K562 (cell line): Measurements from ENCODE around the gene ATP2B1. TPM values are rescaled to one million over a fixed set of nuclear protein-coding genes. Genes with fewer than 3 reads are reported as not detected.

Source experiments
- ATAC-seq: fragments of 200-7000 bp; cut with Tn5 transposase; 3 replicates; pipeline ENCODE4 v1.9.1; 2020; ENCODE audit warnings: moderate library complexity
- BruUV-seq: library from RNA; stranded (reverse); fragments of 400-500 nt; replicated peaks from 2 replicates; lab custom pipeline; 2021; lab: Mats Ljungman, UMichigan
- CTCF ChIA-PET: fragments of 300-600 bp; formaldehyde crosslinking; extraction: SDS; loops from one replicate; lab custom pipeline; 2021; ENCODE audit warnings: low intra/inter-chr PET ratio; lab: Yijun Ruan, JAX
- POLR2A ChIA-PET: fragments of 300-600, 350-650 bp; sonication (Branson Sonifier 250); formaldehyde crosslinking; extraction: SDS; loops from one replicate; lab custom pipeline; 2021; ENCODE audit warnings: antibody characterized with exemption, inconsistent platforms; lab: Yijun Ruan, JAX
- DNase-seq, 4 experiments: peaks; one replicate each; pipeline versions ENCODE4 v3.0.0 to v3.0.0-alpha.2; 2011 to 2018; ENCODE audit warnings: low spot score in 3 of 4, mixed read lengths in 3 of 4; ENCODE audit errors: extremely low read depth in 1 of 4
- FAIRE-seq: peaks from 2 replicates; lab custom pipeline; 2011; peaks lifted over from hg19 to GRCh38; lab: Jason Lieb, UNC
- H2AFZ ChIP-seq: 2 replicates; pipeline ENCODE4 v1.6.0; 2011; ENCODE audit warnings: low read depth, low read length, control low read depth, inconsistent platforms
- H3K27ac ChIP-seq: fragments of 200-600 bp; 3 replicates; pipeline ENCODE4 v1.8.0; 2011; ENCODE audit warnings: low read depth, mild to moderate bottlenecking, control low read depth, inconsistent platforms, low read length, moderate library complexity, mixed read lengths; ENCODE audit errors: extremely low read depth
- H3K27me3 ChIP-seq, 2 experiments: fragments of 300-600 bp in 1 of 2; 2 replicates in 1 of 2; 3 replicates in 1 of 2; pipeline versions ENCODE4 v1.6.0 to v1.8.0; 2011; ENCODE audit warnings: inconsistent platforms in 2 of 2, low read length in 2 of 2, mild to moderate bottlenecking in 1 of 2, mixed read lengths in 1 of 2, moderate library complexity in 1 of 2; ENCODE audit not compliant: control insufficient read depth in 2 of 2, insufficient read depth in 2 of 2
- H3K36me3 ChIP-seq: fragments of 300-600 bp; 3 replicates; pipeline ENCODE4 v1.8.0; 2011; ENCODE audit warnings: mild to moderate bottlenecking, low read length, inconsistent platforms; ENCODE audit not compliant: control insufficient read depth, insufficient read depth
- H3K4me1 ChIP-seq, 2 experiments: fragments of 200-600 bp in 1 of 2; replicated peaks in 1 of 2; 2 replicates in 1 of 2; 3 replicates in 1 of 2; pipeline versions ENCODE4 v1.5.1 to v1.8.0; 2011; ENCODE audit warnings: inconsistent platforms in 2 of 2, low read length in 2 of 2, mild to moderate bottlenecking in 1 of 2, mixed read lengths in 1 of 2, moderate library complexity in 1 of 2; ENCODE audit not compliant: control insufficient read depth in 2 of 2, insufficient read depth in 2 of 2
- H3K4me2 ChIP-seq: 2 replicates; pipeline ENCODE4 v1.6.1; 2011; ENCODE audit warnings: low read length, control low read depth, inconsistent platforms, mixed read lengths; ENCODE audit not compliant: insufficient read depth
- H3K4me3 ChIP-seq: fragments of 200-600 bp; sonication (generic), shearing (Covaris generic); 2 replicates; pipeline ENCODE4 v1.5.1; 2016; ENCODE audit warnings: control low read depth, inconsistent platforms
- H3K79me2 ChIP-seq: fragments of 200-600 bp; 3 replicates; pipeline ENCODE4 v1.8.0; 2011; ENCODE audit warnings: low read length, inconsistent platforms; ENCODE audit not compliant: control insufficient read depth, insufficient read depth
- H3K9ac ChIP-seq, 2 experiments: 2 replicates each; pipeline versions ENCODE4 v1.6.0 to v1.6.1; 2011; ENCODE audit warnings: low read depth in 2 of 2, low read length in 2 of 2, control low read depth in 1 of 2, inconsistent platforms in 1 of 2, mild to moderate bottlenecking in 1 of 2, mixed read lengths in 1 of 2; ENCODE audit not compliant: insufficient read depth in 1 of 2
- H3K9me1 ChIP-seq: one replicate; pipeline ENCODE4 v1.6.0; 2011; ENCODE audit warnings: inconsistent platforms, mild to moderate bottlenecking, low read length, moderate library complexity; ENCODE audit not compliant: control insufficient read depth, insufficient read depth
- H3K9me3 ChIP-seq: replicated peaks from 2 replicates; pipeline ENCODE4 v1.5.1; 2011; ENCODE audit warnings: low read depth, low read length, inconsistent platforms; ENCODE audit not compliant: control insufficient read depth, insufficient read depth
- H4K20me1 ChIP-seq: replicated peaks from 2 replicates; pipeline ENCODE4 v1.6.1; 2011; ENCODE audit warnings: low read length, inconsistent platforms, mixed read lengths; ENCODE audit not compliant: control insufficient read depth, insufficient read depth
- ATF1 ChIP-seq, 2 experiments: fragments of 450-650 bp in 1 of 2; IDR thresholded peaks; 2 replicates each; pipeline ENCODE4 v1.6.1; 2016; ENCODE audit warnings: missing compliant biosample characterization in 1 of 2, missing genetic modification characterization in 1 of 2
- BRD9 ChIP-seq: fragments of 450-650 bp; IDR thresholded peaks from 2 replicates; pipeline ENCODE4 v1.6.1; 2018; ENCODE audit warnings: low read depth; ENCODE audit not compliant: partially characterized antibody
- HLTF ChIP-seq: fragments of 450-650 bp; IDR thresholded peaks from 2 replicates; pipeline ENCODE4 v1.6.1; 2016
- VEZF1 ChIP-seq: fragments of 200-800 bp; sonication (Bioruptor generic); IDR thresholded peaks from 2 replicates; pipeline ENCODE4 v1.6.1; 2017; ENCODE audit warnings: missing genetic modification characterization, missing compliant biosample characterization
- ZBTB1 ChIP-seq: sonication (generic); formaldehyde crosslinking; IDR thresholded peaks from 2 replicates; pipeline ENCODE4 v1.8.1; 2023; ENCODE audit warnings: missing genetic modification reagents, low read depth, mild to moderate bottlenecking, borderline replicate concordance
- ZNF311 ChIP-seq: fragments of 250-450 bp; sonication (Bioruptor Pico); IDR thresholded peaks from 2 replicates; pipeline ENCODE4 v1.4.0; 2020; ENCODE audit warnings: mild to moderate bottlenecking, moderate library complexity
- WGBS: fragments of 100-300 bp; shearing (Covaris generic); methylation state at CpG from one replicate; pipeline ENCODE4 v1.1.6; 2016; ENCODE audit warnings: low coverage, mixed read lengths; ENCODE audit not compliant: insufficient coverage; ENCODE audit errors: missing lambda C conversion rate; 5-methylcytosine and 5-hydroxymethylcytosine counted together
- in situ Hi-C: fragments of 300-500 bp; cut with MboI; formaldehyde crosslinking; loops from 4 replicates; pipeline ENCODE4 v1.15.0; 2018; ENCODE audit warnings: inconsistent platforms, mixed read lengths
- intact Hi-C: fragments of 100-400 bp; cut with micrococcal nuclease; formaldehyde crosslinking; loops from 2 replicates; pipeline ENCODE4 v1.14.2; 2022
- polyA plus RNA-seq, 8 experiments: library from polyadenylated mRNA; depleted of rRNA in 4 of 8; stranded (reverse) in 5 of 8; unstranded in 3 of 8; fragments of >200 nt; fragmentation: Nextera tagmentation in 2 of 8; fragmentation: Illumina TruSeq in 1 of 8; extraction: Ambion mirVana in 2 of 8; extraction: Trizol in 1 of 8; gene quantifications; 2 replicates each; pipeline versions ENCODE4 v1.2.1 to v1.2.3, GENCODE V29; 2011 to 2014; ENCODE audit warnings: inconsistent platforms in 1 of 8, missing spikeins in 1 of 8
- total RNA-seq, 7 experiments: library from RNA; depleted of rRNA in 6 of 7; stranded (reverse); fragments of >200 nt in 6 of 7; fragmentation: Illumina TruSeq in 2 of 7; extraction: Trizol in 2 of 7; gene quantifications; 2 replicates each; pipeline versions ENCODE4 v1.2.1 to v1.2.3, GENCODE V29; 2011 to 2021; ENCODE audit warnings: low replicate concordance in 1 of 7
- TF ChIP-seq, protein P1 (sequence below): fragments of 250-450 bp; sonication (Bioruptor Pico); IDR thresholded peaks from 2 replicates; pipeline ENCODE4 v1.5.0; 2020; ENCODE audit warnings: mild to moderate bottlenecking
- TF ChIP-seq, protein P2 (sequence below), 2 experiments: IDR thresholded peaks in 1 of 2; conservative IDR thresholded peaks in 1 of 2; 2 replicates each; pipeline ENCODE4 v1.6.1; 2016; ENCODE audit warnings: low read depth in 2 of 2, mild to moderate bottlenecking in 1 of 2, missing compliant biosample characterization in 1 of 2, missing genetic modification characterization in 1 of 2, moderate library complexity in 1 of 2
- TF ChIP-seq, protein P3 (sequence below): IDR thresholded peaks from 2 replicates; pipeline ENCODE4 v1.6.1; 2016; ENCODE audit warnings: missing genetic modification characterization, missing compliant biosample characterization
- TF ChIP-seq, protein P4 (sequence below): fragments of 250-450 bp; sonication (Bioruptor Pico); IDR thresholded peaks from 2 replicates; pipeline ENCODE4 v1.5.0; 2021; ENCODE audit warnings: mild to moderate bottlenecking, moderate library complexity

Gene ATP2B1
- total and polyA plus RNA-seq, 9 of the 15 experiments (the other 6 are each of a cell fraction or from before 2014, with no cell fraction given), result 8.6 to 39.0 (median 27.8) TPM

DNA sequence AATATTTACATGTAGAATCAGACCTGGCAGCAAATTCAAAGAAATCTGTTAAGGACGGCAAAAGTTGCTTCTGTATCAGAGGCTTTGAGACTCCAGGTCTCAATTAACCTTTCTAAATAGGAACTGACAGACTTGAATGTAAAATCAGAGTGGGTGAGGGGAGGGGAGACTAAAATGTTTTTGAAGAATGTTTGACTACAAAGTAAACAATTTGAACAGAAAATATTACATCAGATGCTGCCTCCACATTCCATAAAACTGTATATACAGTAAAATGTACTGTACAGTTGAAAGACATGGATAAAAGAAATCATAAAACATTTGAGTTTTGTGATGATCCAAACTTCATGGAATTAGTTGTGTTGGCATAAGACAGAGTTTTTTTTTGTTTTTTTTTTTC, 133.3 kb downstream of the ATP2B1 start:
- no peaks in the 10 kb centered on the region for H4K20me1 ChIP-seq
- peak overlapping the region in 1 of 2 experiments; percentile 49; a peak in 2 of 4 replicates for H3K9ac ChIP-seq
- intact Hi-C loops (no loop called here), in situ Hi-C loops (no loop called here)
- peak overlapping the region; percentile 85 for H3K27ac ChIP-seq
- H3K79me2 ChIP-seq, result no peaks in the 10 kb centered on the region
- no TSS peak for BruUV-seq
- ATAC-seq, result peak; percentile 10; the same call in 1 of the 3 replicates
- no peaks in the 10 kb centered on the region for H3K9me3 ChIP-seq
- no peak for FAIRE-seq
- H3K4me2 ChIP-seq, result no peak overlapping the region
- 0% methylated on average over 1 of the region's 1 CpG for WGBS
- H2AFZ ChIP-seq, result peak overlapping the region; percentile 64
- no peaks in the 10 kb centered on the region; the same call in 2 of the 3 replicates for H3K36me3 ChIP-seq
- DNase-seq, result peak in 1 of 4 experiments; percentile 29
- ChIA-PET POLR2A (no interaction called here), CTCF (no interaction called here)
- H3K4me1 ChIP-seq, result peaks cover 0 to 47% of the 10 kb centered on the region in 2 experiments; a peak in 4 of 5 replicates
- no peaks in the 10 kb centered on the region for H3K9me1 ChIP-seq
- no peaks in the 10 kb centered on the region for H3K27me3 ChIP-seq
- H3K4me3 ChIP-seq, result no peak overlapping the region
- TF ChIP-seq VEZF1 (CRISPR knock-in tag) (no peak), ZBTB1 (CRISPR knock-in tag) (no peak), BRD9 (no peak), ATF1 (CRISPR knock-in tag; IDR thresholded peaks at IDR 0.05) (no peak), ATF1 (tag; IDR thresholded peaks at IDR 0.05) (no peak), HLTF (no peak), ZNF311 (no peak)
- TF ChIP-seq, protein P1, sequence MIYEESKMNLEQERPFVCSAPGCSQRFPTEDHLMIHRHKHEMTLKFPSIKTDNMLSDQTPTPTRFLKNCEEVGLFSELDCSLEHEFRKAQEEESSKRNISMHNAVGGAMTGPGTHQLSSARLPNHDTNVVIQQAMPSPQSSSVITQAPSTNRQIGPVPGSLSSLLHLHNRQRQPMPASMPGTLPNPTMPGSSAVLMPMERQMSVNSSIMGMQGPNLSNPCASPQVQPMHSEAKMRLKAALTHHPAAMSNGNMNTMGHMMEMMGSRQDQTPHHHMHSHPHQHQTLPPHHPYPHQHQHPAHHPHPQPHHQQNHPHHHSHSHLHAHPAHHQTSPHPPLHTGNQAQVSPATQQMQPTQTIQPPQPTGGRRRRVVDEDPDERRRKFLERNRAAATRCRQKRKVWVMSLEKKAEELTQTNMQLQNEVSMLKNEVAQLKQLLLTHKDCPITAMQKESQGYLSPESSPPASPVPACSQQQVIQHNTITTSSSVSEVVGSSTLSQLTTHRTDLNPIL (CRISPR knock-in tag), result no peak
- TF ChIP-seq, protein P2, sequence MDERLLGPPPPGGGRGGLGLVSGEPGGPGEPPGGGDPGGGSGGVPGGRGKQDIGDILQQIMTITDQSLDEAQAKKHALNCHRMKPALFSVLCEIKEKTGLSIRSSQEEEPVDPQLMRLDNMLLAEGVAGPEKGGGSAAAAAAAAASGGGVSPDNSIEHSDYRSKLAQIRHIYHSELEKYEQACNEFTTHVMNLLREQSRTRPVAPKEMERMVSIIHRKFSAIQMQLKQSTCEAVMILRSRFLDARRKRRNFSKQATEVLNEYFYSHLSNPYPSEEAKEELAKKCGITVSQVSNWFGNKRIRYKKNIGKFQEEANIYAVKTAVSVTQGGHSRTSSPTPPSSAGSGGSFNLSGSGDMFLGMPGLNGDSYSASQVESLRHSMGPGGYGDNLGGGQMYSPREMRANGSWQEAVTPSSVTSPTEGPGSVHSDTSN (CRISPR knock-in tag; IDR thresholded peaks at IDR 0.05; ENCODE audit: low read depth), result no peak
- TF ChIP-seq, protein P2 (tag; conservative IDR thresholded peaks at IDR 0.05; ENCODE audit: low read depth), result no peak
- TF ChIP-seq, protein P3, sequence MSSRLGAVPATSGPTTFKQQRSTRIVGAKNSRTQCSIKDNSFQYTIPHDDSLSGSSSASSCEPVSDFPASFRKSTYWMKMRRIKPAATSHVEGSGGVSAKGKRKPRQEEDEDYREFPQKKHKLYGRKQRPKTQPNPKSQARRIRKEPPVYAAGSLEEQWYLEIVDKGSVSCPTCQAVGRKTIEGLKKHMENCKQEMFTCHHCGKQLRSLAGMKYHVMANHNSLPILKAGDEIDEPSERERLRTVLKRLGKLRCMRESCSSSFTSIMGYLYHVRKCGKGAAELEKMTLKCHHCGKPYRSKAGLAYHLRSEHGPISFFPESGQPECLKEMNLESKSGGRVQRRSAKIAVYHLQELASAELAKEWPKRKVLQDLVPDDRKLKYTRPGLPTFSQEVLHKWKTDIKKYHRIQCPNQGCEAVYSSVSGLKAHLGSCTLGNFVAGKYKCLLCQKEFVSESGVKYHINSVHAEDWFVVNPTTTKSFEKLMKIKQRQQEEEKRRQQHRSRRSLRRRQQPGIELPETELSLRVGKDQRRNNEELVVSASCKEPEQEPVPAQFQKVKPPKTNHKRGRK, result 0 out of 2 replicates have a peak, but pooled peaks have one; percentile 16
- TF ChIP-seq, protein P4, sequence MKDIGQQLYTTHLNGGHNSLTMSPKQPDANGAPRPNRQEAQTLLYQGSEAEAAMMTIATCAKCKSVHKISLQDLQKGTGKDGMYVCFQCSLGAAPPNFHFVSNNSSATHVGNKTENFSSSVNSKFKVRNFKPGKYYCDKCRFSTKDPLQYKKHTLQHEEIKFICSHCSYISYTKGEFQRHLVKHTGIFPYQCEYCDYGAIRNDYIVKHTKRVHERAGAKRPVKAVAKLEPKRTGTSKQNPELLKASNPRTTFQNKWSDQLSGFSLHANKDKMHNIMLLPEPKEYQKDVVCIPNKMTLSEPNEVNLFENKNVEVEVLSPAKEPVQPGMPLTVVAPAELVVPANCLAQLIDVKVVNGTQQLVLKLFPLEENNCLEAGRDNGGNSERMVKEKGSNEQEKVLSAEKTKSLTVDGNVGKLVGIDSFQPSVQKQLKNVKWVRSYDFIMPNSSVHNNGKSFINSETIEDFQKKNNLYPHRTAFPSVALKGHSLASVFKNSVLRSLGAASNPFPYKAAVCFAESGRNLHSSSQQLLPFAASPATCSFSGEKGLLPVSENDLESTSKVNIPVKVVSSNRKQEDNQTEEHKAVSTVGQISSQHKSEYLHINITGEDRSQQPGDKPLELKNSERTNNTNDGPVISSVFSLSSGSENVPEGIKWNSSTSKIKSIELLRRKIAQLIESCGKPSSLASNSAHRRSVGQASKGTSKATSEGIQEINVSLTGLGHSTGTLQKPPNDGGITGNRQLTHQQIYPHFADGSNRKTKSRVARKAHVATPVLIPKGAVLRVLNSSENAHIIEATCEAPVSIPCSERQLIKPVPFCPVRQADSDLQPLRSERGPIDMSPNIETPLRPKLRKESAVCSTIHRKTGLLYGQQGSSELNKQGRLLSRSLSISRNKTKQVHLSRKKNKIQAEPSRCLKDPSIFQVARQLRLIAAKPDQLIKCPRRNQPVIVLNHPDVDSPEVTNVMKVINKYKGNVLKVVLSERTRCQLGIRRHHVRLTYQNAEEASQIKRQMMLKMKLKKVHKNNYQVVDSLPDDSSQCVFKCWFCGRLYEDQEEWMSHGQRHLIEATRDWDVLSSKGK (CRISPR knock-in tag), result no peak
